Glomerular endothelial cell (primary cell): ENCODE measurements around the gene WBP1L. TPM values are rescaled to one million over a fixed set of nuclear protein-coding genes. Genes with fewer than 3 reads are reported as not detected.
"Not testable (repeated sequence)": the region's sequence is repeated elsewhere in the genome, so short reads cannot be mapped to it uniquely, and the experiment has no call there.

ENCODE experiments used
- DNase-seq: peaks from one replicate; pipeline ENCODE4 v3.0.0-alpha.2; 2011; ENCODE audit warnings: low read depth, low spot score; ENCODE audit errors: extremely low read depth
- total RNA-seq: library from RNA; depleted of rRNA; stranded (reverse); fragments of >200 nt; gene quantifications from 2 replicates; pipeline ENCODE4 v1.2.3, GENCODE V29; 2015

WBP1L gene
- total RNA-seq: 77.8 and 101 TPM in 2 replicates

GRCh38 chr10:102743588-102744373 is at the start of gene WBP1L:
Gene WBP1L (plus strand): TSS chr10:102743948. CDS start chr10:102744054, 106 bp downstream.
- peak; percentile 96 for DNase-seq

GRCh38 chr10:102695401-102695800 is 48.3 kb upstream of the WBP1L start:
- not testable (repeated sequence) for DNase-seq

GRCh38 chr10:102696736-102697135 is 47.0 kb upstream of the WBP1L start:
- DNase-seq: no peak

GRCh38 chr10:102698894-102699293 is 44.9 kb upstream of the WBP1L start:
- no peak for DNase-seq

- no peak for DNase-seq
Observed at GRCh38 chr10:102701272-102701671, 42.5 kb upstream of the WBP1L start.

- DNase-seq: no peak
Observed at GRCh38 chr10:102701796-102702195, 42.0 kb upstream of the WBP1L start.

GRCh38 chr10:102702742-102703141 is 41.0 kb upstream of the WBP1L start:
- no peak for DNase-seq

GRCh38 chr10:102704915-102705314 is 38.8 kb upstream of the WBP1L start:
- DNase-seq: no peak

GRCh38 chr10:102705531-102705930 is 38.2 kb upstream of the WBP1L start:
- no peak for DNase-seq

GRCh38 chr10:102710609-102711008 is 33.1 kb upstream of the WBP1L start:
- DNase-seq: no peak

- no peak for DNase-seq
Observed at GRCh38 chr10:102712089-102712488, 31.7 kb upstream of the WBP1L start.

GRCh38 chr10:102712843-102713538 is 30.8 kb upstream of the WBP1L start:
- no peak for DNase-seq

- DNase-seq: no peak
Observed at GRCh38 chr10:102713539-102713813, 30.3 kb upstream of the WBP1L start.

- DNase-seq: peak; percentile 70
Observed at GRCh38 chr10:102713814-102714620, 29.7 kb upstream of the WBP1L start, which contains the start of gene ARL3. Gene ARL3 (minus strand): TSS chr10:102714397. CDS start chr10:102714275, 122 bp downstream.

- no peak for DNase-seq
Observed at GRCh38 chr10:102714621-102715455, 28.9 kb upstream of the WBP1L start, which contains the start of gene SFXN2. Gene SFXN2 (plus strand): TSS chr10:102714636. CDS start chr10:102726637, 12,001 bp downstream.

- no peak for DNase-seq
Observed at GRCh38 chr10:102715880-102716279, 27.9 kb upstream of the WBP1L start.

- not testable (repeated sequence) for DNase-seq
Observed at GRCh38 chr10:102716900-102717565, 26.7 kb upstream of the WBP1L start.

- no peak for DNase-seq
Observed at GRCh38 chr10:102718220-102718619, 25.5 kb upstream of the WBP1L start.

GRCh38 chr10:102720337-102720736 is 23.4 kb upstream of the WBP1L start:
- no peak for DNase-seq

GRCh38 chr10:102720775-102721301 is 22.9 kb upstream of the WBP1L start:
- no peak for DNase-seq
